HepG2 (cell line): ENCODE results near the gene INO80. TPM values are rescaled to one million over a fixed set of nuclear protein-coding genes. Genes with fewer than 3 reads are reported as not detected.

ENCODE experiments used
- ETS1 ChIP-seq: sonication (generic); formaldehyde crosslinking; IDR thresholded peaks from 2 replicates; pipeline ENCODE4 v1.4.0; 2020; ENCODE audit warnings: missing genetic modification reagents
- ETV5 ChIP-seq: IDR thresholded peaks from 2 replicates; pipeline ENCODE4 v1.6.1; 2018; ENCODE audit warnings: missing biosample characterization, missing genetic modification reagents, inconsistent platforms, borderline replicate concordance
- FOXM1 ChIP-seq: sonication (generic); formaldehyde crosslinking; IDR thresholded peaks from 2 replicates; pipeline ENCODE4 v1.5.0; 2020; ENCODE audit warnings: missing genetic modification reagents
- ISL2 ChIP-seq: sonication (generic); formaldehyde crosslinking; IDR thresholded peaks from 2 replicates; pipeline ENCODE4 v1.5.0; 2020; ENCODE audit warnings: missing genetic modification reagents
- NCOA5 ChIP-seq: sonication (generic); formaldehyde crosslinking; IDR thresholded peaks from 2 replicates; pipeline ENCODE4 v1.4.0; 2020; ENCODE audit warnings: missing genetic modification reagents
- THAP11 ChIP-seq: IDR thresholded peaks from 2 replicates; pipeline ENCODE4 v1.6.1; 2016; ENCODE audit warnings: missing biosample characterization, missing genetic modification reagents
- ZMYM3 ChIP-seq: sonication (generic); formaldehyde crosslinking; IDR thresholded peaks from 2 replicates; pipeline ENCODE4 v1.5.1; 2020; ENCODE audit warnings: mild to moderate bottlenecking, missing genetic modification reagents
- ZNF296 ChIP-seq: sonication (generic); formaldehyde crosslinking; conservative IDR thresholded peaks from 2 replicates; pipeline ENCODE4 v1.5.0; 2020; ENCODE audit warnings: mild to moderate bottlenecking, missing genetic modification reagents
- ZNF30 ChIP-seq: sonication (generic); formaldehyde crosslinking; IDR thresholded peaks from 2 replicates; pipeline ENCODE4 v1.5.0; 2020; ENCODE audit warnings: mild to moderate bottlenecking, missing genetic modification reagents
- ZNF850 ChIP-seq: sonication (generic); formaldehyde crosslinking; conservative IDR thresholded peaks from 2 replicates; pipeline ENCODE4 v1.9.0; 2021; ENCODE audit warnings: mild to moderate bottlenecking, missing genetic modification reagents
- polyA plus RNA-seq, 8 experiments: library from polyadenylated mRNA; depleted of rRNA in 3 of 8; stranded (reverse) in 7 of 8; unstranded in 1 of 8; fragments of >200 nt; fragmentation: Illumina TruSeq in 4 of 8; extraction: Trizol in 4 of 8; gene quantifications; 2 replicates each; pipeline versions ENCODE4 v1.2.1 to v1.2.3, GENCODE V29; 2011 to 2016; ENCODE audit warnings: low read depth in 4 of 8, missing spikeins in 1 of 8, mixed read lengths in 1 of 8; ENCODE audit not compliant: insufficient read depth in 1 of 8
- total RNA-seq, 5 experiments: library from RNA; depleted of rRNA; stranded (reverse); fragments of >200 nt; fragmentation: Illumina TruSeq; extraction: Trizol; gene quantifications; 2 replicates each; pipeline ENCODE4 v1.2.3, GENCODE V29; 2016; ENCODE audit warnings: low read depth in 1 of 5
- TF ChIP-seq, protein P1 (sequence below): sonication (generic); formaldehyde crosslinking; IDR thresholded peaks from 2 replicates; pipeline ENCODE4 v1.5.0; 2020; ENCODE audit warnings: mild to moderate bottlenecking, missing genetic modification reagents, borderline replicate concordance
- TF ChIP-seq, protein P2 (sequence below): sonication (generic); formaldehyde crosslinking; IDR thresholded peaks from 2 replicates; pipeline ENCODE4 v1.5.1; 2020; ENCODE audit warnings: missing genetic modification reagents, mild to moderate bottlenecking, borderline replicate concordance
- TF ChIP-seq, protein P3 (sequence below): IDR thresholded peaks from 2 replicates; pipeline ENCODE4 v1.6.1; 2016; ENCODE audit warnings: missing genetic modification reagents, missing compliant biosample characterization

INO80 gene
- total and polyA plus RNA-seq, 2 of the 13 experiments (the other 11 are each of a cell fraction or from before 2014, with no cell fraction given), result 3.6 to 14.8 TPM

- TF ChIP-seq, protein P1, sequence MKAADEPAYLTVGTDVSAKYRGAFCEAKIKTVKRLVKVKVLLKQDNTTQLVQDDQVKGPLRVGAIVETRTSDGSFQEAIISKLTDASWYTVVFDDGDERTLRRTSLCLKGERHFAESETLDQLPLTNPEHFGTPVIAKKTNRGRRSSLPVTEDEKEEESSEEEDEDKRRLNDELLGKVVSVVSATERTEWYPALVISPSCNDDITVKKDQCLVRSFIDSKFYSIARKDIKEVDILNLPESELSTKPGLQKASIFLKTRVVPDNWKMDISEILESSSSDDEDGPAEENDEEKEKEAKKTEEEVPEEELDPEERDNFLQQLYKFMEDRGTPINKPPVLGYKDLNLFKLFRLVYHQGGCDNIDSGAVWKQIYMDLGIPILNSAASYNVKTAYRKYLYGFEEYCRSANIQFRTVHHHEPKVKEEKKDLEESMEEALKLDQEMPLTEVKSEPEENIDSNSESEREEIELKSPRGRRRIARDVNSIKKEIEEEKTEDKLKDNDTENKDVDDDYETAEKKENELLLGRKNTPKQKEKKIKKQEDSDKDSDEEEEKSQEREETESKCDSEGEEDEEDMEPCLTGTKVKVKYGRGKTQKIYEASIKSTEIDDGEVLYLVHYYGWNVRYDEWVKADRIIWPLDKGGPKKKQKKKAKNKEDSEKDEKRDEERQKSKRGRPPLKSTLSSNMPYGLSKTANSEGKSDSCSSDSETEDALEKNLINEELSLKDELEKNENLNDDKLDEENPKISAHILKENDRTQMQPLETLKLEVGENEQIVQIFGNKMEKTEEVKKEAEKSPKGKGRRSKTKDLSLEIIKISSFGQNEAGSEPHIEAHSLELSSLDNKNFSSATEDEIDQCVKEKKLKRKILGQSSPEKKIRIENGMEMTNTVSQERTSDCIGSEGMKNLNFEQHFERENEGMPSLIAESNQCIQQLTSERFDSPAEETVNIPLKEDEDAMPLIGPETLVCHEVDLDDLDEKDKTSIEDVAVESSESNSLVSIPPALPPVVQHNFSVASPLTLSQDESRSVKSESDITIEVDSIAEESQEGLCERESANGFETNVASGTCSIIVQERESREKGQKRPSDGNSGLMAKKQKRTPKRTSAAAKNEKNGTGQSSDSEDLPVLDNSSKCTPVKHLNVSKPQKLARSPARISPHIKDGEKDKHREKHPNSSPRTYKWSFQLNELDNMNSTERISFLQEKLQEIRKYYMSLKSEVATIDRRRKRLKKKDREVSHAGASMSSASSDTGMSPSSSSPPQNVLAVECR (CRISPR knock-in tag), result no peak
- TF ChIP-seq, protein P2, sequence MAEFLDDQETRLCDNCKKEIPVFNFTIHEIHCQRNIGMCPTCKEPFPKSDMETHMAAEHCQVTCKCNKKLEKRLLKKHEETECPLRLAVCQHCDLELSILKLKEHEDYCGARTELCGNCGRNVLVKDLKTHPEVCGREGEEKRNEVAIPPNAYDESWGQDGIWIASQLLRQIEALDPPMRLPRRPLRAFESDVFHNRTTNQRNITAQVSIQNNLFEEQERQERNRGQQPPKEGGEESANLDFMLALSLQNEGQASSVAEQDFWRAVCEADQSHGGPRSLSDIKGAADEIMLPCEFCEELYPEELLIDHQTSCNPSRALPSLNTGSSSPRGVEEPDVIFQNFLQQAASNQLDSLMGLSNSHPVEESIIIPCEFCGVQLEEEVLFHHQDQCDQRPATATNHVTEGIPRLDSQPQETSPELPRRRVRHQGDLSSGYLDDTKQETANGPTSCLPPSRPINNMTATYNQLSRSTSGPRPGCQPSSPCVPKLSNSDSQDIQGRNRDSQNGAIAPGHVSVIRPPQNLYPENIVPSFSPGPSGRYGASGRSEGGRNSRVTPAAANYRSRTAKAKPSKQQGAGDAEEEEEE, result no peak
- TF ChIP-seq ISL2 (CRISPR knock-in tag) (no peak), ZNF850 (CRISPR knock-in tag) (no peak), ZNF30 (CRISPR knock-in tag) (no peak), ZMYM3 (CRISPR knock-in tag) (no peak), FOXM1 (CRISPR knock-in tag) (no peak), ZNF296 (CRISPR knock-in tag) (no peak), ETS1 (CRISPR knock-in tag) (no peak), NCOA5 (CRISPR knock-in tag) (no peak), THAP11 (no peak), ETV5 (no peak)
- TF ChIP-seq, protein P3, sequence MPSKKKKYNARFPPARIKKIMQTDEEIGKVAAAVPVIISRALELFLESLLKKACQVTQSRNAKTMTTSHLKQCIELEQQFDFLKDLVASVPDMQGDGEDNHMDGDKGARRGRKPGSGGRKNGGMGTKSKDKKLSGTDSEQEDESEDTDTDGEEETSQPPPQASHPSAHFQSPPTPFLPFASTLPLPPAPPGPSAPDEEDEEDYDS (CRISPR knock-in tag), result no peak
Observed at GRCh38 chr15:40952901-40953712, 163.0 kb downstream of the INO80 start, which contains the start of gene CHAC1 (continued).
